Kidney (tissue), 14 donors: ENCODE results near the gene DYNC2H1. TPM values are rescaled to one million over a fixed set of nuclear protein-coding genes. Genes with fewer than 3 reads are reported as not detected.
A peak's percentile ranks its signal among the peaks of the same experiment; 100 is the strongest.

ENCODE experiments used
- DNase-seq, 5 donors: peaks; one replicate each; pipeline ENCODE4 v3.0.0-alpha.2; 2013 to 2020
- FAIRE-seq: peaks from 2 replicates; lab custom pipeline; 2012; peaks lifted over from hg19 to GRCh38; lab: Jason Lieb, UNC
- H3K27ac ChIP-seq, 2 donors: one replicate each; pipeline ENCODE4 v1.7.0; 2013; ENCODE audit warnings: low read depth in 2 of 2, low read length in 2 of 2, inconsistent platforms in 1 of 2
- H3K27me3 ChIP-seq: one replicate; pipeline ENCODE4 v1.7.1; 2013; ENCODE audit warnings: low read length, inconsistent platforms; ENCODE audit not compliant: control insufficient read depth, insufficient read depth
- H3K36me3 ChIP-seq, 3 donors: one replicate each; pipeline versions ENCODE4 v1.7.0 to v1.7.1; 2013; ENCODE audit warnings: low read length in 3 of 3, control low read depth in 1 of 3, inconsistent platforms in 1 of 3; ENCODE audit not compliant: insufficient read depth in 3 of 3, control insufficient read depth in 2 of 3
- H3K4me1 ChIP-seq, 3 donors: one replicate each; pipeline versions ENCODE4 v1.7.0 to v1.7.1; 2013; ENCODE audit warnings: low read length in 3 of 3, inconsistent platforms in 1 of 3, low read depth in 1 of 3; ENCODE audit not compliant: control insufficient read depth in 2 of 3, insufficient read depth in 2 of 3
- H3K4me3 ChIP-seq, 3 donors: one replicate each; pipeline versions ENCODE4 v1.7.0 to v1.8.1; 2013; ENCODE audit warnings: low read length in 3 of 3, control low read depth in 1 of 3, inconsistent platforms in 1 of 3
- H3K9ac ChIP-seq, 3 donors: one replicate each; pipeline versions ENCODE4 v1.7.0 to v1.7.1; 2013; ENCODE audit warnings: low read length in 3 of 3, control low read depth in 1 of 3, inconsistent platforms in 1 of 3
- H3K9me3 ChIP-seq, 3 donors: one replicate each; pipeline versions ENCODE4 v1.7.0 to v1.7.1; 2013; ENCODE audit warnings: low read length in 3 of 3, control low read depth in 1 of 3, inconsistent platforms in 1 of 3; ENCODE audit not compliant: control insufficient read depth in 2 of 3, insufficient read depth in 1 of 3
- CTCF ChIP-seq: IDR thresholded peaks from 3 replicates; pipeline ENCODE4 v1.5.1; 2012; ENCODE audit warnings: mild to moderate bottlenecking, moderate library complexity, borderline replicate concordance; ENCODE audit not compliant: insufficient read depth; ENCODE audit errors: extremely low read depth
- intact Hi-C: fragments of 100-400 bp; cut with DNase I; formaldehyde crosslinking; loops from one replicate; pipeline ENCODE4 v1.11.1; 2022
- polyA plus RNA-seq: library from polyadenylated mRNA; stranded (reverse); fragments of 350-450 nt; fragmentation: Illumina TruSeq; extraction: RNeasy Lipid Tissue Mini Kit (QIAGEN cat#74804); gene quantifications from one replicate; pipeline ENCODE4 v1.2.3, GENCODE V29; 2014; ENCODE audit warnings: low read depth, low replicate concordance; ENCODE audit not compliant: insufficient read depth
- total RNA-seq: library from RNA; stranded (reverse); fragmentation: NEBNext Ultra II Directional; extraction: Animal tissue kit (Norgen Biotek cat#: 25700); gene quantifications from one replicate; pipeline ENCODE4 v1.2.1, GENCODE V29; 2021
- donor health status: control.
- donor health status: control.
- donor health status: control.
- donor health status: control.
- donor health status: control.
- donor health status: DM: yes; HTN: yes; CAD: no.
- donor health status: Normal renal cell carcinoma (clear cell type).

The DYNC2H1 gene
- total and polyA plus RNA-seq, 2 donors from 2014 or later, result 13.5 to 30.9 TPM

GRCh38 chr11:103471546-103471945 lies 362.3 kb downstream of the DYNC2H1 start:
- Histone ChIP-seq H3K4me1 (no peaks in the 10 kb centered on the region), H3K9me3 (no peaks in the 10 kb centered on the region), H3K9ac (no peak overlapping the region), H3K27ac (no peak overlapping the region), H3K36me3 (peaks cover 0 to 2% (median 0%) of the 10 kb centered on the region in 3 donors), H3K4me3 (no peak overlapping the region), H3K27me3 (no peaks in the 10 kb centered on the region)
- no peak for DNase-seq
- intact Hi-C loops, result no loop called here
- no peak for FAIRE-seq
- TF ChIP-seq CTCF, result no peak

- FAIRE-seq, result no peak
- H3K27ac ChIP-seq, result no peak overlapping the region
Measured at GRCh38 chr11:103476874-103477273, 367.6 kb downstream of the DYNC2H1 start.

GRCh38 chr11:103480421-103480820 lies 371.2 kb downstream of the DYNC2H1 start:
- H3K36me3 ChIP-seq, result no peaks in the 10 kb centered on the region
- no peaks in the 10 kb centered on the region for H3K4me1 ChIP-seq
- intact Hi-C loops, result no loop called here
- H3K27ac ChIP-seq, result no peak overlapping the region
- TF ChIP-seq CTCF, result no peak
- DNase-seq (peak in 3 of 5 donors; percentile 26 to 70 (median 64)), FAIRE-seq (no peak)
- H3K27me3 ChIP-seq, result no peaks in the 10 kb centered on the region
- no peak overlapping the region for H3K9ac ChIP-seq
- no peak overlapping the region for H3K4me3 ChIP-seq
- no peaks in the 10 kb centered on the region for H3K9me3 ChIP-seq

More at GRCh38 chr11:103476874-103477273, 367.6 kb downstream of the DYNC2H1 start:
- Histone ChIP-seq H3K36me3 (no peaks in the 10 kb centered on the region), H3K9ac (no peak overlapping the region), H3K4me3 (no peak overlapping the region), H3K27me3 (no peaks in the 10 kb centered on the region), H3K4me1 (no peaks in the 10 kb centered on the region), H3K9me3 (no peaks in the 10 kb centered on the region)
- intact Hi-C loops, result no loop called here
- DNase-seq, result no peak
- TF ChIP-seq CTCF, result no peak

GRCh38 chr11:103483996-103484395 lies 374.8 kb downstream of the DYNC2H1 start:
- Histone ChIP-seq H3K4me1 (no peaks in the 10 kb centered on the region), H3K9me3 (no peaks in the 10 kb centered on the region), H3K27me3 (no peaks in the 10 kb centered on the region), H3K4me3 (no peak overlapping the region), H3K9ac (no peak overlapping the region), H3K27ac (no peak overlapping the region), H3K36me3 (no peaks in the 10 kb centered on the region)
- no peak for DNase-seq
- intact Hi-C loops, result no loop called here
- TF ChIP-seq CTCF, result no peak
- no peak for FAIRE-seq
